Activated CD4-positive, alpha-beta memory T cell treated with anti-CD3 and anti-CD28 coated beads for 36 hours (primary cell): ENCODE measurements around the gene NFIX. TPM values are rescaled to one million over a fixed set of nuclear protein-coding genes. Genes with fewer than 3 reads are reported as not detected.

Experiments
- CTCF ChIA-PET: fragments of 350-600 bp; sonication (Branson Sonifier 250); formaldehyde crosslinking; loops from one replicate; lab custom pipeline; 2021; ENCODE audit warnings: antibody characterized with exemption, inconsistent platforms; lab: Charles Lee
- POLR2A ChIA-PET: fragments of 350-600 bp; sonication (Branson Sonifier 250); formaldehyde crosslinking; loops from one replicate; lab custom pipeline; 2021; ENCODE audit warnings: antibody characterized with exemption; lab: Charles Lee
- DNase-seq: peaks from one replicate; pipeline ENCODE4 v3.0.0-alpha.2; 2020
- H3K27ac Mint-ChIP-seq: one replicate; pipeline ENCODE4 v1.8.0; 2021; ENCODE audit warnings: mixed read lengths
- H3K27me3 Mint-ChIP-seq: one replicate; pipeline ENCODE4 v1.8.0; 2021; ENCODE audit warnings: mixed read lengths
- H3K36me3 Mint-ChIP-seq: one replicate; pipeline ENCODE4 v1.8.0; 2021; ENCODE audit warnings: mixed read lengths
- H3K4me1 Mint-ChIP-seq: one replicate; pipeline ENCODE4 v1.8.0; 2021; ENCODE audit warnings: low read depth, mixed read lengths
- H3K4me3 Mint-ChIP-seq: one replicate; pipeline ENCODE4 v1.8.0; 2021; ENCODE audit warnings: mild to moderate bottlenecking, mixed read lengths
- H3K9me3 Mint-ChIP-seq: one replicate; pipeline ENCODE4 v1.8.0; 2021; ENCODE audit warnings: mixed read lengths
- intact Hi-C: fragments of 100-400 bp; cut with micrococcal nuclease; formaldehyde crosslinking; loops from one replicate; pipeline ENCODE4 v1.15.1; 2023
- total RNA-seq, 2 experiments: library from RNA; stranded (reverse); gene quantifications; one replicate each; pipeline ENCODE4 v1.2.3, GENCODE V29; 2021

NFIX gene
- total RNA-seq, 2 experiments from 2014 or later = 1.6 to 2.0 TPM

GRCh38 chr19:13070425-13071140, 75.3 kb downstream of the NFIX start:
- Mint-ChIP-seq H3K27me3 (no peaks in the 10 kb centered on the region), H3K4me1 (no peaks in the 10 kb centered on the region), H3K4me3 (no peak overlapping the region), H3K27ac (no peak overlapping the region), H3K9me3 (no peaks in the 10 kb centered on the region), H3K36me3 (no peaks in the 10 kb centered on the region)
- POLR2A ChIA-PET = no interaction called here
- DNase-seq = no peak
- CTCF ChIA-PET = interaction anchor here (0.8 to 2.0 kb wide), 5 partner anchors 10 to 105 kb away, joined by 3 to 19 read pairs (median 4); no protein-coding TSS in a partner anchor
- intact Hi-C loops = no loop called here

DNA sequence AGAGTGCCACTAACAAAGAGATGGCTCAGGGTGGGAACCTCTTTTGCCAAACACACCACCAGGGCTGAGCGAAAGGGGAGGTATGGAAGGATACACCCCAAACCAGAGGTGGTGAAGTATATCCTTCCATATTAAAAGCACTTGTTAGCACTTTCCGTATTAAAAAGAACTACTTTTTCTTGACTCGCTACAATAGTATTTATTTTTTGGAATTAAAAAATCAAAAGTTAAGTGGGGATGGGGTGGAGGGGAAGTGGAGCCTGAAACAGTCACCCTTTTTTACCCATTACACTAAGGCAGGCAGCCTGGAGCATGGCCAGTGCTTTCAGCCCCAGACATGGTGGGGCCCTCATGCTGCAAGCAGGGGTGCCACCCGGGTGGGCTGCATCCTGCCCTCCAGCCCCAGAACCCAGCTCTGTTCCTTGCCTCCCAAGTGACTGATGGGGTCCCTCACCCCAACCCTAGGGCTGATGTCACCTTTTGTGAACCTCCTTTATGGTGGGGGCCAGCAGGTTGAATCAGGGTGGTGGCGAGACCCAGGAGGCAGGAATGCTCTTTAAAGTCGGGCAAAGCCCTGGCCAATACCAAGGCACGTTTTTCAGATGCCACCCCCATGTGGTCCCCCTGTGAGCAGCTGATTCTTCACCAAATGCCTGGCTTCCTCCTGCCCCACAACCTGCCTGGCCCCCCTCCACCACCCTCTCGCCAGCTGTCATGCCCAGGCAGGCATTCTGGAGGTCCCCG, 76.3 kb downstream of the NFIX start:
- CTCF ChIA-PET = interaction anchor here (1.0 to 3.2 kb wide), 3 partner anchors 10 to 94 kb away, joined by 4 to 21 read pairs (median 19); no protein-coding TSS in a partner anchor
- DNase-seq = no peak
- Mint-ChIP-seq H3K27ac (no peak overlapping the region), H3K36me3 (no peaks in the 10 kb centered on the region), H3K4me3 (no peak overlapping the region), H3K27me3 (no peaks in the 10 kb centered on the region), H3K9me3 (no peaks in the 10 kb centered on the region), H3K4me1 (no peaks in the 10 kb centered on the region)
- POLR2A ChIA-PET = no interaction called here
- intact Hi-C loops = no loop called here

DNA sequence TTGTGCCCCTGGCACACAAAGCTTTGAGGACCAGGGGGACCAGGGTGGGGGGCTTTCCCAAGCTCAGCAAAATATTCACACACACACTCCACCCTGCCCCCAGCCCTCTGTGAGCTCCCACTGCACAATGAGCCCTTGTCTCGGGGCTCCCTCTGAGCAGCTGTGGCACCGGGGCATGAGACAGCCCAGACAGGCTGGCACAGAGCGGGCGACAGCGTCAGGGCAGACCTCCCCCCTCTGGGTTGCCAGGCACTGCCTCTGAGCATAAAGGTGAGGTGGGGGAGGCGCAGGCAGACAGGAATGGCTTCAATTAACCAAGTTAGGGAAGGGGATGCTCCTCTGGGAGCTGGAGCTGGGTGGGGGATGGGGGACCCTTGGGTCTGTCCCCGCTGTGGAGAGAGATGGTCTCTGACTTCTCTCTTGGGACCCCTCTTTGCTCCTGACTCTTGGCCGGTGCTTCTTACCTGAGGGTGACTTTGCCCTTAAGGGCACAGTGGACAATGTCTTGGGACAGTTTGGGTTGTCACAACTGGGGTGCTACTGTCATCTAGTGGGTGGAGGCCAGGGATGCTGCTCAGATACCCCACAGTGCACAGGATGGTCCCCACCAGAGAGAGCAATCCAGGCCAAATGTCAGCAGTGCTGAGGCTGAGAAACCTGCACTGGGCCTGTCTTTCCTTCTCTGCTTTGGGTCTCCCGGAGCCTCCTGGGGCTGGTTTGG, 77.1 kb downstream of the NFIX start:
- Mint-ChIP-seq H3K27me3 (no peaks in the 10 kb centered on the region), H3K9me3 (no peaks in the 10 kb centered on the region), H3K4me3 (no peak overlapping the region), H3K36me3 (no peaks in the 10 kb centered on the region), H3K27ac (no peak overlapping the region), H3K4me1 (no peaks in the 10 kb centered on the region)
- ChIA-PET CTCF (interaction anchor here (1.0 to 3.2 kb wide), 2 partner anchors 11 to 95 kb away, joined by 4 to 21 read pairs; no protein-coding TSS in a partner anchor), POLR2A (no interaction called here)
- intact Hi-C loops = no loop called here
- DNase-seq = no peak

DNA sequence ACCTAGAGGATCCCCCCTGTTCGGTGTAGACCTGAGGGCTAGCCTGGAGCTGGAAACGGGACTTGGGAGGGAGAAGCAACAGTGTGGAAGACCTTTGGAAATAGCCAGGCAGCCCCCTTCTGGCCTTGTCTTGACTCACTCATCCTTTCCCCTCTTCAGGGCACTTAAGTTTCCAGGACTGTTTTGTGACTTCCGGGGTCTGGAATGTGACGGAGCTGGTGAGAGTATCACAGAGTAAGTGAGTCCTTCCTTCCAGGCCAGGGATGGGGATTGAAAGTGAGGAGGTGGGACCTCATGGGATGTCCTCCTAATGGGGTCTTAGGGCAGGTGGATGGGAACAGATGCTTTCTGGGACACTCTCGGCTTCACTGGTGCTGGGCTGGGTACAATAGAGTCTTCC, 78.0 kb downstream of the NFIX start:
- ChIA-PET CTCF (interaction anchor here (0.7 to 3.2 kb wide), 3 partner anchors 12 to 108 kb away, joined by 3 to 21 read pairs (median 6); no protein-coding TSS in a partner anchor), POLR2A (interaction anchor here (0.8 kb wide), 1 partner anchor 12 kb away, joined by 3 read pairs; no protein-coding TSS in a partner anchor)
- H3K4me3 Mint-ChIP-seq = no peak overlapping the region
- no peaks in the 10 kb centered on the region for H3K27me3 Mint-ChIP-seq
- no peak for DNase-seq
- H3K27ac Mint-ChIP-seq = no peak overlapping the region
- intact Hi-C loops = no loop called here
- no peaks in the 10 kb centered on the region for H3K36me3 Mint-ChIP-seq
- H3K4me1 Mint-ChIP-seq = no peaks in the 10 kb centered on the region
- H3K9me3 Mint-ChIP-seq = no peaks in the 10 kb centered on the region

DNA sequence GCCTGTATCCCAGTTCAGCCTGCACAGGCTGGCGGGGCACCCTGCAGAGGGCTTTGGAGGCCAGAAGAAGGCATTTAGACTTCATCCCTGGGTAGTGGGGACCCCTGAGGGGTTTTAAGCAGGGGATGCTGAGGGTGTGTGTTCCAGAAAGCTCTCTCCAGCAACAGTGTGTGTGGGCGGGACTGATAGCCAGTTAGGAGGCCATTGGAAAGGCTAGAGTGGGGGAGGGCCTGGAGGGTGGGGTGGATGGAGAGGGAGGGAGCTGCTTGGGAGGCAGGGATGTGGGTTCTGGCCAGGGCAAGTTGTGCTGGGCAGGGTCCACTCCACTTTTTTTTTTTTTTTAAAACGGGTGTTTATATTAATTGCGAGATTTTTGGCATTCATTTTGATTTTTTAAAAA, 79.1 kb downstream of the NFIX start:
- CTCF ChIA-PET = interaction anchor here (1.3 to 3.2 kb wide), 2 partner anchors 13 to 109 kb away, joined by 6 to 21 read pairs; no protein-coding TSS in a partner anchor
- no peaks in the 10 kb centered on the region for H3K9me3 Mint-ChIP-seq
- H3K4me3 Mint-ChIP-seq = no peak overlapping the region
- no peak overlapping the region for H3K27ac Mint-ChIP-seq
- H3K36me3 Mint-ChIP-seq = no peaks in the 10 kb centered on the region
- intact Hi-C loops = no loop called here
- H3K4me1 Mint-ChIP-seq = no peaks in the 10 kb centered on the region
- POLR2A ChIA-PET = interaction anchor here (0.5 to 0.8 kb wide), 2 partner anchors 11 to 1386 kb away, joined by 3 to 4 read pairs; no protein-coding TSS in a partner anchor
- DNase-seq = no peak
- no peaks in the 10 kb centered on the region for H3K27me3 Mint-ChIP-seq

DNA sequence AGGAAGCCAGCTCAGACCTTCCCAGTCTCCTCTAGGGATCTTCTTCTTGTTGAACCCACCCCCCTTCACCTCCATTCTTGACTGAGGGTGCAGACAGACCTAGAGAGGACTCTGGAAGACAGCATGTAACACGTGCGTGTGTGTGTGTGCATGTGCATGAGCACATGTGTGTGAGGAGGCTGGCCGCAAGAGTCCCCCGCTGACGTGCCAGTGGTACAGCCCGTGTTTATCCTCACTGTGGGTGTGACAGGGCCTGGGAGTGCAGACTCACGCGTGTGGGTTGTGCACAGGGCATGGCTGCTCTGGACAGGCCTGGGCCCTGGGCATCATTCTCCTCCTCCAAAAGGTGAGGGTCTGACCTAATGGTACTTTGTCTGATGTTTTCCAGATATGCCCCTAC, 81.0 kb downstream of the NFIX start:
- Mint-ChIP-seq H3K9me3 (no peaks in the 10 kb centered on the region), H3K4me1 (no peaks in the 10 kb centered on the region), H3K36me3 (no peaks in the 10 kb centered on the region), H3K4me3 (no peak overlapping the region), H3K27ac (no peak overlapping the region), H3K27me3 (no peaks in the 10 kb centered on the region)
- CTCF ChIA-PET = no interaction called here
- no peak for DNase-seq
- POLR2A ChIA-PET = no interaction called here
- intact Hi-C loops = no loop called here

GRCh38 chr19:13076787-13077186, 81.5 kb downstream of the NFIX start:
- ChIA-PET CTCF (interaction anchor here (1.0 kb wide), 1 partner anchor 17 kb away, joined by 3 read pairs; no protein-coding TSS in a partner anchor), POLR2A (no interaction called here)
- Mint-ChIP-seq H3K4me1 (no peaks in the 10 kb centered on the region), H3K4me3 (no peak overlapping the region), H3K27ac (no peak overlapping the region), H3K36me3 (no peaks in the 10 kb centered on the region), H3K9me3 (no peaks in the 10 kb centered on the region), H3K27me3 (no peaks in the 10 kb centered on the region)
- no peak for DNase-seq
- intact Hi-C loops = no loop called here

DNA sequence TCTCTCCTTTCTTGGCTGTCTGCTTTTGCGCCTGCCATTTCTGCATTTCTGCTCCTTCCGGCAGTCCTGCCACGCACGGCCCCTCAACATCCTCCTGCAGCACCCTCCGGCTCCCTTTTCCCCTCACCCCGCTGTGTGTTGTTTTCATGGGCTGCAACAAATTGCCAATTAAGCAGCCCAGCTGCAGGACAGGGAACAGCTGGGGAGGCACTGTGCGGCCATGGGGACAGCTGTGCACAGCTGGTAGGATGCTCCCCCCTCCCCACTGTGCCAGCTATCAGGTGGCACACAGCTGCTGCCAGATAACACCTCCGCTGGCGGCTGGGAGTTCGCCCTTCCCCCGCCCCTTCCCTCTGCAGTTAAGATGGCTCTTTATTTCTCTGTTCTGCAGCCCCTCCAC, 82.0 kb downstream of the NFIX start:
- ChIA-PET CTCF (interaction anchor here (0.9 to 1.0 kb wide), 2 partner anchors 17 to 99 kb away, joined by 3 read pairs; no protein-coding TSS in a partner anchor), POLR2A (no interaction called here)
- no peaks in the 10 kb centered on the region for H3K36me3 Mint-ChIP-seq
- intact Hi-C loops = no loop called here
- no peak for DNase-seq
- H3K4me3 Mint-ChIP-seq = no peak overlapping the region
- H3K9me3 Mint-ChIP-seq = no peaks in the 10 kb centered on the region
- H3K4me1 Mint-ChIP-seq = no peaks in the 10 kb centered on the region
- no peaks in the 10 kb centered on the region for H3K27me3 Mint-ChIP-seq
- H3K27ac Mint-ChIP-seq = no peak overlapping the region

DNA sequence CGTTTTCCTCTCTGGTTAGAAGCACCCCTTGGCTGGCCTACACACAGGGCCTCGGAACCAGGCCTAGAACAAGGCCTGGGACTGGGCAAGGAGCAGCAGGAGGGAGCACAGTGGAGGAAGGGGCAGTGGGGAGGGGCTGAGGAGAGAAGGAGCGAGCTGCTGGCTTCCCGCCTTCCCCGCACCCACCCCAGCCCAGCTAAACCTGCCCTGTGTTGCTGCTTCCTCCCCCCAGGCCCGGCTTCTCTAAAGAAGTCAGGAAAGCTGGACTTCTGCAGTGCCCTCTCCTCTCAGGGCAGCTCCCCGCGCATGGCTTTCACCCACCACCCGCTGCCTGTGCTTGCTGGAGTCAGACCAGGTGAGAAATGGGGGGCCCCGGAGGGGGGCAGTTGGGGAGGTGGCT, 83.1 kb downstream of the NFIX start:
- ChIA-PET CTCF (interaction anchor here (1.0 to 2.2 kb wide), 3 partner anchors 17 to 113 kb away, joined by 3 to 11 read pairs (median 5); no protein-coding TSS in a partner anchor), POLR2A (no interaction called here)
- no peaks in the 10 kb centered on the region for H3K27me3 Mint-ChIP-seq
- H3K9me3 Mint-ChIP-seq = no peaks in the 10 kb centered on the region
- intact Hi-C loops = no loop called here
- H3K4me1 Mint-ChIP-seq = no peaks in the 10 kb centered on the region
- H3K36me3 Mint-ChIP-seq = no peaks in the 10 kb centered on the region
- no peak for DNase-seq
- no peak overlapping the region for H3K4me3 Mint-ChIP-seq
- no peak overlapping the region for H3K27ac Mint-ChIP-seq

DNA sequence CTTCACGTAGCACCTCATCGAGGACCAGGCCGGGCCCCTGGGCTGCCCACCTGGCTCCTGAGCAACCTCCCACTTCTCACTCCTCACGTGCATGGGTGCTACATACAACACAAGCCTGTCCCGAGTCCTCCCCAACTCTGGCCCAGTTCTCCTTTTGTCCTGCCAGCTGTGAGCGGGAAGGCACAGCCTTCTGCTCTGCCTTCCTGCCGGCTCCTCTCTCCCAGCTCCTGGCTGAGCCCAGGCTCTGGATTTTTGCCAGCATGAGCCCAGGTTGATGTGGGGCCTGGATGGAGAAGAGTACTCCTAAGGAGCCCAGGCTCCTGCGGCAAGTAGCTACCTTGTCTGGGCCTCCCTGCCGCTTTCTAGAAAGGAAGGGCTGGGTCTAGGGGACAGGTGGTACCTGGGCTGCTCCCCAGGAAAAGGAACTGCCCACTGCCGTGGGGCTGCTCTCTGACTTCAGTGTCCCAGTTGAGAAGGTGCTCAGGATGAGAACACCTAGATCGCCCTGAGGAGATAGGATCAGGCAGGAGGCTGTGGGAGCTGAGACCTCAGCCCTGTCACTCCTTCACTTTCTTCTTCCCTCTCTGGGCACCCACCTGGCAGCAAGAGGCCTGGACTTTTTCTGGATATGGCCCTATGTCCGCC, 83.7 kb downstream of the NFIX start:
- H3K27me3 Mint-ChIP-seq = no peaks in the 10 kb centered on the region
- no peaks in the 10 kb centered on the region for H3K4me1 Mint-ChIP-seq
- CTCF ChIA-PET = interaction anchor here (1.0 to 2.2 kb wide), 5 partner anchors 15 to 114 kb away, joined by 3 to 11 read pairs (median 4); no protein-coding TSS in a partner anchor
- intact Hi-C loops = no loop called here
- H3K9me3 Mint-ChIP-seq = no peaks in the 10 kb centered on the region
- H3K4me3 Mint-ChIP-seq = no peak overlapping the region
- no peaks in the 10 kb centered on the region for H3K36me3 Mint-ChIP-seq
- DNase-seq = no peak
- no peak overlapping the region for H3K27ac Mint-ChIP-seq
- POLR2A ChIA-PET = no interaction called here

DNA sequence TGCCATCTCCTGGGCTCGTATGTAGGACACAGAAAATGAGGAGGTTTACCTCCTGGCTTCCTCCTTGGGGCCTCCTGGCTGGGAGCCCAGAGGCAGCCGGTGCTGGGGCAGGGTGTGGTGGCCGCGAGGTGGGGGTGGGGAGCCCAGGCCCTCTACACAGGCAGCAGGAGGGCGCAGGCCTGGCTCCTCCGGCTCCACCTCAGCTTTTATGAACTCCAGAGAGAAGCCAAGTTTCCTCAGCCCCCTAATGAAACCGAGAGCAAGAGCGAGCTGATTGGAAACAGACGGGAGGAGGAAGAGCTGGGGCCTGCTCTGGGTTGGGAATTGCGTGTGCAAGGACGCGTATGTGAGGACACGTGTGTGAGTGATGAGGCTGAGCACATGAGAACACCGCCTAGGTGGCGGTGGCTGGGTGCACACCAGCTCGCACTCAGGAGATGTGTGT, 84.3 kb downstream of the NFIX start:
- Mint-ChIP-seq H3K9me3 (no peaks in the 10 kb centered on the region), H3K27ac (no peak overlapping the region), H3K27me3 (no peaks in the 10 kb centered on the region), H3K4me1 (no peaks in the 10 kb centered on the region), H3K4me3 (no peak overlapping the region), H3K36me3 (no peaks in the 10 kb centered on the region)
- intact Hi-C loops = no loop called here
- ChIA-PET POLR2A (no interaction called here), CTCF (interaction anchor here (0.9 to 2.2 kb wide), 6 partner anchors 15 to 114 kb away, joined by 3 to 11 read pairs (median 4); no protein-coding TSS in a partner anchor)
- DNase-seq = no peak
